ENCODE results near the gene FBXL7.

The FBXL7 gene

GRCh38 chr5:15692706-15693381 lies 192.9 kb downstream of the FBXL7 start:
- no peak for TF ChIP-seq CTCF (IDR thresholded peaks at IDR 0.05; ENCODE audit: extremely low read depth, missing control alignments)
- DNase-seq (ENCODE audit: low spot score): no peak

GRCh38 chr5:15693382-15693728 lies 193.4 kb downstream of the FBXL7 start:
- DNase-seq (ENCODE audit: low spot score): no peak

GRCh38 chr5:15693933-15694332 lies 194.0 kb downstream of the FBXL7 start:
- no peak for DNase-seq (ENCODE audit: low spot score)
- no peak for TF ChIP-seq CTCF (IDR thresholded peaks at IDR 0.05; ENCODE audit: extremely low read depth, missing control alignments)

More at GRCh38 chr5:15693382-15693728, 193.4 kb downstream of the FBXL7 start:
- TF ChIP-seq CTCF (IDR thresholded peaks at IDR 0.05; ENCODE audit: extremely low read depth, missing control alignments): no peak

- no peak for TF ChIP-seq CTCF (IDR thresholded peaks at IDR 0.05; ENCODE audit: extremely low read depth, missing control alignments)
- no peak for DNase-seq (ENCODE audit: low spot score)
Measured at GRCh38 chr5:15694696-15695214, 194.8 kb downstream of the FBXL7 start.

- no peak for TF ChIP-seq CTCF (IDR thresholded peaks at IDR 0.05; ENCODE audit: extremely low read depth, missing control alignments)
- DNase-seq (ENCODE audit: low spot score): no peak
Measured at GRCh38 chr5:15695215-15695731, 195.3 kb downstream of the FBXL7 start.

- TF ChIP-seq CTCF (IDR thresholded peaks at IDR 0.05; ENCODE audit: extremely low read depth, missing control alignments): no peak
Measured at GRCh38 chr5:15700373-15700772, 200.4 kb downstream of the FBXL7 start.

GRCh38 chr5:15702102-15702501 lies 202.1 kb downstream of the FBXL7 start:
- no peak for TF ChIP-seq CTCF (IDR thresholded peaks at IDR 0.05; ENCODE audit: extremely low read depth, missing control alignments)
- DNase-seq (ENCODE audit: low spot score): no peak

More at GRCh38 chr5:15700373-15700772, 200.4 kb downstream of the FBXL7 start:
- DNase-seq (ENCODE audit: low spot score): no peak
